SK-N-SH treated with all-trans-retinoic acid at 6 μM for 48 hours (cell line): ENCODE measurements around the gene ACTL6A.

Experiments
- CREB5 ChIP-seq: fragments of 250-450 bp; sonication (Bioruptor Pico); IDR thresholded peaks from 2 replicates; pipeline ENCODE4 v1.5.1; 2020; ENCODE audit warnings: low read depth, mild to moderate bottlenecking, moderate library complexity
- TOX ChIP-seq: fragments of 250-450 bp; sonication (Bioruptor Pico); IDR thresholded peaks from 2 replicates; pipeline ENCODE4 v1.8.0; 2021; ENCODE audit warnings: mild to moderate bottlenecking, moderate library complexity, borderline replicate concordance

GRCh38 chr3:179551349-179552105, 11.2 kb upstream of the ACTL6A start:
- no peak for TF ChIP-seq CREB5
- TF ChIP-seq TOX (CRISPR knock-in tag), result no peak
